DMS 273 (cell line): ENCODE results near the gene RTN4R.

Experiments
- DNase-seq: peaks from one replicate; lab custom pipeline; 2025; ENCODE audit not compliant: unreplicated experiment; lab: John Stamatoyannopoulos, UW

The RTN4R gene

DNA sequence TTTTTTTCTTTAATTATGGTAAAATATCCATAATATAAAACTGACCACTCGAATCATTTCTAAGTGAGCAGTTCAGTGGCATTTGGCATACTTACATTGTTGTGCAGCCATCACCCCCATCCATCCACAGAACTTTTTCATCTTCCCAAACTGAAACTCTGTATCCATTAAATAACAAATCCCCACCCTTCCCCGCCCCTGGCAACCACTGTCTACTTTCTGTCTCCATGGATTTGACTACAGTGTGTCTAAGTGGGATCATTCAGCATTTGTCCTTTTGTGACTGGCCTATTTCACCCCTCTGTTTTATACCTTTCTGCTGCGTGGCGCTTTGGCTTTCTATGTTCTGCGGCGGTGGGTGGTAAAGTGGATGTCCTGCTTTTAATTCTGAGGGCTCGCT, 49.1 kb downstream of the RTN4R start:
- DNase-seq = no peak

DNA sequence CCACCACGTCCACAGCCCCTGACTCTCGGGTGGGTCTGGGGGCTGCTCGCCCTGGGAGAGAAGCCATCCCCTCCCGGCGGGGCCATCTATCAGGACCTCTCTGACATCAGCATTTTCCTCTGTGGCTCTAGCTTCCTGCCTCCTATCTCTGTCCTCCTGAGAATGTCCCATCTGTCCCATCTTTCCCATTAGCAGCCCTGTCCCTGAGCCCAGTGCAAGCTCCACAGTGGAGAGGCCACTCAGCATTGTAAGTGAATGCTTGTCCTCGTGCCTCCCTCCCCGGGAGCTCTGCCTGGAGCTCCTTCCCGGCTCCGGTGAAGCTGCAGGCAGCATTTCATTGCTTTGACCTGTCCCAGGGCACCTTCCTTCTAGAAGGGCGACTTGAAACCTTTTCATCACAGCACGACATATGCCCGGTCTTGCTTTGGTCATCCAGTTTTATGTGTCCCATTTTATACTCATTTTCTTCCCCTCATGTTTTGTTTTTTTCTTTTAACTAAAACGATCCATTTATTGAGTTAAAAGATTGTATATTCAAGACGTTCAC, 49.7 kb downstream of the RTN4R start:
- no peak for DNase-seq

- DNase-seq = no peak
These were observed 50.6 kb downstream of the RTN4R start for GRCh38 chr22:20217563-20217962.

- no peak for DNase-seq
These were observed 51.1 kb downstream of the RTN4R start for GRCh38 chr22:20216863-20217499.

- DNase-seq = no peak
These were observed 52.4 kb downstream of the RTN4R start for GRCh38 chr22:20215742-20216141.

DNA sequence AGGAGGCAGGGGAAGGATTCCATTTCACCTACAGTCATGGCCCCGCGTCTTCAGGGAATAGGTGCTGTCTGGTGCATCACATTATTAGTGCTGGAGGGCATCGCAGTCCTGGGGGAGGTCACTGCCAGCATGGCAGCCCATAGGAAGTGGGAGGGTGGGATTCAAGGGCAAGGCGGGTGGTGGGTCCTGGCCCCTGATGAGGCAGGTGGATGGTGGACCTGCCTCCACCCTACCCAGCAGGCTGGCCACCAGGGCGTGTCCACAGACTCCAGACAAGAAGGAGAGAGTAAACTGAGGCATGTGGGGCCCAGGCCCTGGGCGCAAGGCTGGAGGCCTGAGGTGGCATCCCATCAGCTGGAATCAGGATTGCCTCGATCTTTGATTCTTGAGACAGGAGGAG, 53.3 kb downstream of the RTN4R start:
- no peak for DNase-seq

- no peak for DNase-seq
These were observed 54.0 kb downstream of the RTN4R start for GRCh38 chr22:20213833-20214708.

- DNase-seq = no peak
These were observed 55.1 kb downstream of the RTN4R start for GRCh38 chr22:20212754-20213699.

- DNase-seq = peak; percentile 73
These were observed 55.9 kb downstream of the RTN4R start for GRCh38 chr22:20211997-20212753.

GRCh38 chr22:20211409-20211996, 56.6 kb downstream of the RTN4R start:
- no peak for DNase-seq

GRCh38 chr22:20210473-20211059, 57.6 kb downstream of the RTN4R start:
- DNase-seq = no peak

DNA sequence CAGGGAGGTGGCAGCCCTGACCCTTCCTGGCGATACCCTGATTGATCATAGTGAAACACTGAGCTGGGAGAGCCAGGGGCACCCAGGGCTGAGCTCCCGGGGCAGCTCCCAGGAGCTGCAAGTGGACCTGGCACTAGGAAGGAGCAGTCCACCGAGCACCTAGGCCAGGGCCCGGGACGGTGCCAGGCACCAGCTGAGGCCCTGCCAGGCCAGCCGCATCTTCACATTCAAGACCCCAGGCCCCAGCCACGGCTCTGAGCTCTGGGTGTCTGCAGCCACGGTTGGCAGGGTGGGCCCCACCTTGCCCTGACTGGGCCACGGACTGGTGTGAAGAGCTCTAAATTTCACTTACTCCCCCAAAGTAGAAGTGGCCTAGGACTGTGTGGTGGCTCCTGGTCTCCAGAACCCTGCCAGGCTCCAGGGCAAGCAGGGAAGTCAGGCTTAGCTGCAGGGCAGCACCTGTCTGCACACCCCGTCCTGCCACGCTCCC, 58.3 kb downstream of the RTN4R start:
- DNase-seq = no peak

- no peak for DNase-seq
These were observed 59.3 kb downstream of the RTN4R start for GRCh38 chr22:20208713-20209310.

DNA sequence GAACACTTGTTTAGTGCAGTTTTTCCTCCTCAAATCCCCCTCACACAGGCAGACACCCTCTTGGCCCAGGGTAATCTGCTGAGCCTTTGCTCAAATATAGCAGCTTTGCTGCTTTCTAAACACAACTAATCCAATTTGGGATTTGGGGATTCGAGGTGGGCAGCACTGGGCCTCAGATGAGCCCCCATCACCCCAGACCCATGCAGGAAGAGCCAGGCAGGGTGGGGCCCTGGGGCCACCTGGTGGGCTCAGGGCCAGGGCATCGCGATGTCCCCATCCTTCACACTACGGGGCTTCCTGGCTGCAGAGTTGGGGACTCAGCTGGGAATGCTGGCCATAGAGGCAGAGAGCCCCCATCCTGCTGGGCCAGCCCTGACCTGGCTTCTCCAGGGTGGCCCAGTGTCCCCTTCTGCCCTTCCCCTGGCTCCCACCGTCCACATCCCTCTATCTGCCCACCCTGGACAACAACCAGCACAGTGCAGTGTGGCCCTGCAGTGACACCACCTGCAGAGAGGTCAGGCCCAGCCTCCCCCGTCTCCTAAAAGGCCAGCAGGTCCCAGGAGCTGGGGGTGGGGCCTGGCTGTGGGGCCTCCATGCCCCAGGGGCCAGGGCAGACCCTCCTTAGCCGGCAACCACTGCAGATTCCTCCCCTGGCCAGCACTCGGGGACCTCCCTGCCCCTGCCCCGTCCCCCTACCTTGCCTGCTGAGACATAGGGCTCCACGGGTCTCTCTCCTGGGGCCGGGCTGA, 60.7 kb downstream of the RTN4R start:
- DNase-seq = no peak

GRCh38 chr22:20206709-20207215, 61.4 kb downstream of the RTN4R start:
- no peak for DNase-seq

- DNase-seq = peak; percentile 74
These were observed 62.0 kb downstream of the RTN4R start for GRCh38 chr22:20205964-20206708.

GRCh38 chr22:20205464-20205963, 62.6 kb downstream of the RTN4R start:
- DNase-seq = no peak
